ENCODE results near the gene OR52K1. TPM values are rescaled to one million over a fixed set of nuclear protein-coding genes. Genes with fewer than 3 reads are reported as not detected.

The OR52K1 gene
- not detected for total RNA-seq
- not detected for polyA plus RNA-seq

DNA sequence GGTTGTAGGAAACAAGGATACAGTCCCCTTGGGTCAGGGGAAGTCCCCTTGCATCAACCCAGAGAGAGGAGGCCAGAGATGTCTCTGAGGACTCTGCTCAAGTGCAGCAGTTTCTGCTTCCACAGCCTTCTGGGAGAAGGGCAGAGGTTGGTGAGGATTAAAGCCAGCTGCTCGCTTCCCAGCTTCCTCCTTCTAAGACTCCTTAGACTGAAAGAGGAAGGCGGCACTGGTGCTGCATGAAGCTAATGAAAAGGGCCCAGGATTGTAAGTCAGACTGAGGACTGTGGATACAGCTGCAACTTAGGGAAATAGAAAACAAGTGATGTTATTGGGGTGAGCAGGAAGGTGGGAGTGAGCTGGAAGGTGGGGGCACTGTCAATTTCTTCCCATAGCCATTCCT lies at the start of gene OR52K1:
Gene OR52K1, plus strand, starts transcription at position 202 of the 400 bp plus-strand sequence. CDS start 6,255 bp downstream, outside the sequence.
- H3K4me1 ChIP-seq (ENCODE audit: insufficient read depth): no peaks in the 10 kb centered on the region
- no peak within 1 kb of the TSS for H3K27ac ChIP-seq (ENCODE audit: low read depth)
- no peak within 1 kb of the TSS for H3K4me3 ChIP-seq (ENCODE audit: low read depth, low read length)
- DNase-seq (ENCODE audit: extremely low spot score): no peak
- H3K36me3 ChIP-seq (ENCODE audit: insufficient read depth): no peaks in the 10 kb centered on the region
- 58% methylated on average over 2 of the region's 2 CpGs for WGBS

DNA sequence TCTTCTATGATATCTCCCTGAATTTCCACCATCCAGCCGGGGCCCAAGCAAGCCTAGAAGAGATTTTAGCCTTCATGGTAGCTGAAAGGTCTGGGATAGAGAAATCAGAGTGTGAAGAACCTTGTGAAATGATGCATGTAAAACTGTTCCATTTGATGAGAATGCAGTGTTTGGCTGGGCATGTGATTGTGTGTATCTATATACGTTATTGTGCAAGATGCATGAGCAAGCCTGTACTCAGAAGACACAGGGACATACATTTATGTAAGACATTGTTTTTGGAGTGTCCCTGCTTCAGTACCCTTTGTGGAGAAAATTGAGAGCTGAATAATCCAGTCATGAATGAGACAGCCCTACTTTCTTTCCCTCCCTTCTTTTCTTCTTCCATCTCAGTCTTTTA lies 48.6 kb upstream of the OR52K1 start:
- Histone ChIP-seq H3K27ac (ENCODE audit: low read depth) (no peak overlapping the region), H3K4me1 (ENCODE audit: insufficient read depth) (no peaks in the 10 kb centered on the region)
- WGBS: 61% methylated on average over 2 of the region's 2 CpGs

GRCh38 chr11:4436411-4436810 lies 46.0 kb upstream of the OR52K1 start:
- 72% methylated on average over 1 of the region's 1 CpG for WGBS
- Histone ChIP-seq H3K27ac (ENCODE audit: low read depth) (no peak overlapping the region), H3K4me1 (ENCODE audit: insufficient read depth) (no peaks in the 10 kb centered on the region), H3K4me3 (ENCODE audit: low read depth, low read length) (no peak overlapping the region), H3K36me3 (ENCODE audit: insufficient read depth) (no peaks in the 10 kb centered on the region)
- no peak for DNase-seq (ENCODE audit: extremely low spot score)

More for the DNA sequence above, 48.6 kb upstream of the OR52K1 start:
- Histone ChIP-seq H3K4me3 (ENCODE audit: low read depth, low read length) (no peak overlapping the region), H3K36me3 (ENCODE audit: insufficient read depth) (no peaks in the 10 kb centered on the region)
- DNase-seq (ENCODE audit: extremely low spot score): no peak

GRCh38 chr11:4441515-4441914 lies 40.9 kb upstream of the OR52K1 start:
- H3K4me3 ChIP-seq (ENCODE audit: low read depth, low read length): no peak overlapping the region
- 79% methylated on average over 3 of the region's 3 CpGs for WGBS
- H3K4me1 ChIP-seq (ENCODE audit: insufficient read depth): no peaks in the 10 kb centered on the region
- no peak overlapping the region for H3K27ac ChIP-seq (ENCODE audit: low read depth)
- DNase-seq (ENCODE audit: extremely low spot score): no peak
- H3K36me3 ChIP-seq (ENCODE audit: insufficient read depth): no peaks in the 10 kb centered on the region

GRCh38 chr11:4443232-4443891 lies 39.1 kb upstream of the OR52K1 start:
- no peak overlapping the region for H3K4me3 ChIP-seq (ENCODE audit: low read depth, low read length)
- 36% methylated on average over 3 of the region's 3 CpGs for WGBS
- H3K4me1 ChIP-seq (ENCODE audit: insufficient read depth): no peaks in the 10 kb centered on the region
- H3K27ac ChIP-seq (ENCODE audit: low read depth): no peak overlapping the region
- no peaks in the 10 kb centered on the region for H3K36me3 ChIP-seq (ENCODE audit: insufficient read depth)
- no peak for DNase-seq (ENCODE audit: extremely low spot score)

- no peak for DNase-seq (ENCODE audit: extremely low spot score)
- Histone ChIP-seq H3K27ac (ENCODE audit: low read depth) (no peak within 1 kb of the TSS), H3K4me1 (ENCODE audit: insufficient read depth) (no peaks in the 10 kb centered on the region), H3K36me3 (ENCODE audit: insufficient read depth) (no peaks in the 10 kb centered on the region), H3K4me3 (ENCODE audit: low read depth, low read length) (no peak within 1 kb of the TSS)
Observed at GRCh38 chr11:4448995-4449394, 33.5 kb upstream of the OR52K1 start, which contains the start of gene OR52K2. Gene OR52K2 (plus strand): TSS chr11:4449295. CDS start chr11:4449340, 45 bp downstream.

GRCh38 chr11:4453118-4453517 lies 29.3 kb upstream of the OR52K1 start:
- DNase-seq (ENCODE audit: extremely low spot score): no peak
- Histone ChIP-seq H3K36me3 (ENCODE audit: insufficient read depth) (no peaks in the 10 kb centered on the region), H3K4me3 (ENCODE audit: low read depth, low read length) (no peak overlapping the region), H3K4me1 (ENCODE audit: insufficient read depth) (no peaks in the 10 kb centered on the region), H3K27ac (ENCODE audit: low read depth) (no peak overlapping the region)
- WGBS: 84% methylated on average over 3 of the region's 3 CpGs

GRCh38 chr11:4454021-4454420 lies 28.4 kb upstream of the OR52K1 start:
- Histone ChIP-seq H3K4me3 (ENCODE audit: low read depth, low read length) (no peak overlapping the region), H3K36me3 (ENCODE audit: insufficient read depth) (no peaks in the 10 kb centered on the region), H3K4me1 (ENCODE audit: insufficient read depth) (no peaks in the 10 kb centered on the region), H3K27ac (ENCODE audit: low read depth) (no peak overlapping the region)
- no peak for DNase-seq (ENCODE audit: extremely low spot score)

DNA sequence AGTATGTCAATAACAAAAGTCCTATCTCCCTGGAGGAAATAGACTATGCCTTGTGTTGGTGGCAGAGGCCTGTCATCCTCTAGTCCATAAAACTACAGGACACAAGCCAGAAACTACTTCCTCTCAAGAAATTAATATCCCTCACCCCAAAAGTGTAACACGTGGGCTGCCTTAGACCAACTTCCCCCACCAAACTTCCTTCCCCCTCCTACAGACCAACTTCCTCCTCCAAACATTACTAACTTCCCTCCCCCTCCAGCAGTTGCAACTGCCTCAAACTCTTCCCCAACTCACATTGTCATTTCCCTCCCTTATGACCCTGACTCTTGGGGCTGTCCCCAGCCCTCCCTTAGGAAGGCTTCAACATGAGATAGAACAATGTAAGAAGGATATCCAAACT lies 27.0 kb upstream of the OR52K1 start:
- 30% methylated on average over 1 of the region's 1 CpG for WGBS
- Histone ChIP-seq H3K27ac (ENCODE audit: low read depth) (no peak overlapping the region), H3K36me3 (ENCODE audit: insufficient read depth) (no peaks in the 10 kb centered on the region), H3K4me1 (ENCODE audit: insufficient read depth) (no peaks in the 10 kb centered on the region), H3K4me3 (ENCODE audit: low read depth, low read length) (no peak overlapping the region)
- no peak for DNase-seq (ENCODE audit: extremely low spot score)

GRCh38 chr11:4459500-4459899 lies 22.9 kb upstream of the OR52K1 start:
- Histone ChIP-seq H3K36me3 (ENCODE audit: insufficient read depth) (no peaks in the 10 kb centered on the region), H3K4me1 (ENCODE audit: insufficient read depth) (no peaks in the 10 kb centered on the region), H3K27ac (ENCODE audit: low read depth) (no peak overlapping the region), H3K4me3 (ENCODE audit: low read depth, low read length) (no peak overlapping the region)
- no peak for DNase-seq (ENCODE audit: extremely low spot score)
- 44% methylated on average over 4 of the region's 4 CpGs for WGBS

DNA sequence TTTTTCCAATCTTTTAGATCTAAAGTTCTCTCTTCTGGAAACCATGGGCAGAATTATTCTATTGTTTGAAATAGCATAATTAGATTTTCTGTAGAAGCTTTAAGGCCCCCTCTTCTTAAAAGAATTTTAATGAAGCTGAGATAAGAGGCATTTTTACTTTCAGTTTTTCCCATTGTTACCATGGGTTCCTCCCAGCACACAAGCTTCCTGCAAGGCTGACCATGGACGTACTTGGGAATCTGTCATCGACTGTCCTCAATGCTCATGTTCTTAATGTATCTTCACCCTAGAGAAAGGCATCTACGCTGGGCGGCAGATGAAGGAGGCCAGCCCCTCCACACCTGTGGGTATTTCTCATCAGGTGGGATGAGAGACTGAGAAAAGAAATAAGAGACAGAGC lies 22.3 kb upstream of the OR52K1 start:
- Histone ChIP-seq H3K4me1 (ENCODE audit: insufficient read depth) (no peaks in the 10 kb centered on the region), H3K27ac (ENCODE audit: low read depth) (no peak overlapping the region), H3K4me3 (ENCODE audit: low read depth, low read length) (no peak overlapping the region), H3K36me3 (ENCODE audit: insufficient read depth) (no peaks in the 10 kb centered on the region)
- no peak for DNase-seq (ENCODE audit: extremely low spot score)
- 79% methylated on average over 4 of the region's 4 CpGs for WGBS

DNA sequence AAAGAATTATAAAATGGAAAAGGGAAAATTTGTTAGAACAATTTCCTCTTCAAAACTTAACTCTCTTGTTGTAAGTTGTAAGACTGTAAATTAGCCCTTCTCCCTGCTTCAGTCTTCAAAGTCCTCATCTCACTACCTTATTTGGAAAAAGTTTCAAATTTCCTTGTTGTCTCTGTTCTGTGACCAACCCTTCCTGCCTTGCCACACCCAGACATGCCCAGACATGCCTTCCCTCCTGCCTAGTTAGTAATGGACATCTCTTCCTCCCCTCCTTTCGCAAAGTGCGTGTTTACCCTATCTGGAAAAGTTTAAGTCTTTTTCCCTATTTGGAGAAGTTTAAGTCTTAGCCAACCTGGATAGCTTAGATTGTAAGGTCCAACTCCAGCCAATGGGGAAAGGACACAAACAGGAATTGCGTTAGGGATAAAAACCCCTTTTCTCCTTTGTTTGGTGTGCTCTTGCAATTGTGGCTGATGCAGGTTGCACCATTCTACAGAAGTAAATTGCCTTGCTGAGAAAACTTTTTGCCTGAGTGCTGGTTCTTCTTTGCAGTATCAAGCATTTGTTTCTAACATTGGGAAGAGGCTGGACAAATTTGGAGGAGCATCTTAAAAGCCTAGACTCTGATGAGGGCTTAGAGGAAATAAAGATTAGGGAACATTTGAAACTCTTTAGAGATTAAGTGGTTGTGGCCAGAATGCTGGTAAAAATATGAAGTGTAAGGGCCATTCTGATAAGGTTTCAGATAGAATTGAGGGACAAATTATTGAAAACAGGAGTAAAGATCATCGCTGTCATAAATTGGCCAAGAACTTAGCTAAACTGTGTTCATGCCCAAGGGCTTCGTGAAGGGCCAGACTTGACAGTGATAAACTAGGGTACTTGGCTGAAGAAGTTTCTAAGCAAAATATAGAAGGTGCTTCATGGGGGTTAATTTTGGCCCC lies 18.0 kb upstream of the OR52K1 start:
- DNase-seq (ENCODE audit: extremely low spot score): no peak
- Histone ChIP-seq H3K4me1 (ENCODE audit: insufficient read depth) (no peaks in the 10 kb centered on the region), H3K36me3 (ENCODE audit: insufficient read depth) (no peaks in the 10 kb centered on the region), H3K4me3 (ENCODE audit: low read depth, low read length) (no peak overlapping the region), H3K27ac (ENCODE audit: low read depth) (no peak overlapping the region)
- WGBS: 91% methylated on average over 5 of the region's 5 CpGs

- no peak for DNase-seq (ENCODE audit: extremely low spot score)
- WGBS: 85% methylated on average over 1 of the region's 1 CpG
- Histone ChIP-seq H3K36me3 (ENCODE audit: insufficient read depth) (no peaks in the 10 kb centered on the region), H3K4me1 (ENCODE audit: insufficient read depth) (no peaks in the 10 kb centered on the region), H3K27ac (ENCODE audit: low read depth) (no peak overlapping the region), H3K4me3 (ENCODE audit: low read depth, low read length) (no peak overlapping the region)
Observed at GRCh38 chr11:4465407-4465806, 17.0 kb upstream of the OR52K1 start.

All from urinary bladder (tissue), 4 donors.